A549 (cell line): ENCODE data around the gene BABAM2. TPM values are rescaled to one million over a fixed set of nuclear protein-coding genes. Genes with fewer than 3 reads are reported as not detected.
A peak's percentile ranks its signal among the peaks of the same experiment; 100 is the strongest.

ENCODE experiments used
- ATAC-seq, 2 experiments: fragments of 200-7000 bp in 1 of 2; fragments of >200 bp in 1 of 2; cut with Nextera tagmentation in 1 of 2; cut with Tn5 transposase in 1 of 2; 3 replicates each; pipeline versions ENCODE4 v1.8.0 to v1.9.1; 2018 to 2020; ENCODE audit warnings: mild to moderate bottlenecking in 1 of 2, moderate library complexity in 1 of 2
- CTCF ChIA-PET: fragments of 300-600 bp; sonication (Branson Sonifier 250); formaldehyde crosslinking; extraction: SDS; loops from one replicate; lab custom pipeline; 2021; ENCODE audit warnings: antibody characterized with exemption, inconsistent platforms; lab: Yijun Ruan, JAX
- POLR2A ChIA-PET: fragments of 350-600 bp; formaldehyde crosslinking; extraction: SDS; loops from one replicate; lab custom pipeline; 2021; ENCODE audit warnings: antibody characterized with exemption, inconsistent platforms; lab: Yijun Ruan, JAX
- DNase-seq, 2 experiments: peaks; one replicate each; pipeline versions ENCODE4 v3.0.0 to v3.0.0-alpha.2; 2011 to 2016; ENCODE audit warnings: low read depth in 1 of 2, low spot score in 1 of 2
- FAIRE-seq: peaks from 2 replicates; lab custom pipeline; 2011; peaks lifted over from hg19 to GRCh38; lab: Jason Lieb, UNC
- H3K27ac ChIP-seq, 2 experiments: fragments of >200 bp; sonication (Bioruptor Twin); formaldehyde crosslinking; 3 replicates each; pipeline ENCODE4 v1.5.1; 2016 to 2017
- H3K4me1 ChIP-seq: fragments of >200 bp; sonication (Bioruptor Twin); formaldehyde crosslinking; 3 replicates; pipeline ENCODE4 v1.6.1; 2016
- H3K4me2 ChIP-seq: fragments of >200 bp; sonication (Bioruptor Twin); formaldehyde crosslinking; 3 replicates; pipeline ENCODE4 v1.6.1; 2016
- H3K4me3 ChIP-seq: fragments of >200 bp; sonication (Bioruptor Twin); formaldehyde crosslinking; 3 replicates; pipeline ENCODE4 v1.5.1; 2016
- H3K9me3 ChIP-seq: fragments of >200 bp; sonication (Bioruptor Twin); formaldehyde crosslinking; 3 replicates; pipeline ENCODE4 v1.6.1; 2016
- ATOH8 ChIP-seq: fragments of 250-450 bp; sonication (Bioruptor Pico); IDR thresholded peaks from 2 replicates; pipeline ENCODE4 v1.5.0; 2020; ENCODE audit warnings: low read depth, mild to moderate bottlenecking, moderate library complexity
- CHD2 ChIP-seq: fragments of 150-350 bp; IDR thresholded peaks from 2 replicates; pipeline ENCODE4 v1.6.1; 2014; ENCODE audit warnings: low read length; ENCODE audit not compliant: partially characterized antibody
- CHD4 ChIP-seq: fragments of 200-600 bp; sonication (generic); IDR thresholded peaks from 2 replicates; pipeline ENCODE4 v1.6.1; 2016; ENCODE audit warnings: antibody characterized with exemption, mild to moderate bottlenecking, borderline replicate concordance
- EHF ChIP-seq: fragments of 250-450 bp; sonication (Bioruptor Pico); IDR thresholded peaks from 2 replicates; pipeline ENCODE4 v1.5.0; 2020; ENCODE audit warnings: mild to moderate bottlenecking
- EHMT2 ChIP-seq: fragments of 200-600 bp; sonication (generic); IDR thresholded peaks from 2 replicates; pipeline ENCODE4 v1.6.1; 2016; ENCODE audit warnings: antibody characterized with exemption, low read depth, mild to moderate bottlenecking, moderate library complexity
- ELK1 ChIP-seq: fragments of 150-350 bp; IDR thresholded peaks from 2 replicates; pipeline ENCODE4 v1.6.1; 2014; ENCODE audit warnings: low read depth, mild to moderate bottlenecking, low read length
- EP300 ChIP-seq, 2 experiments: fragments of >200 bp; sonication (Bioruptor Twin); formaldehyde crosslinking; IDR thresholded peaks; 2 replicates in 1 of 2; 3 replicates in 1 of 2; pipeline ENCODE4 v1.6.1; 2016 to 2017
- ESRRA ChIP-seq: fragments of 150-350 bp; IDR thresholded peaks from 2 replicates; pipeline ENCODE4 v1.6.1; 2014; ENCODE audit warnings: mild to moderate bottlenecking, low read length, borderline replicate concordance
- FOSL2 ChIP-seq, 2 experiments: fragments of 450-650 bp in 1 of 2; fragments of >200 bp in 1 of 2; sonication (Bioruptor Twin) in 1 of 2; formaldehyde crosslinking; IDR thresholded peaks; 2 replicates each; pipeline versions ENCODE4 v1.5.0 to v1.6.1; 2016 to 2020; ENCODE audit warnings: mild to moderate bottlenecking in 1 of 2, moderate library complexity in 1 of 2
- GATA3 ChIP-seq: IDR thresholded peaks from 2 replicates; pipeline ENCODE4 v1.6.1; 2012; ENCODE audit warnings: borderline replicate concordance
- HES2 ChIP-seq: fragments of >200 bp; sonication (Bioruptor Twin); formaldehyde crosslinking; IDR thresholded peaks from 2 replicates; pipeline ENCODE4 v1.6.1; 2016
- HMGXB4 ChIP-seq: fragments of 250-450 bp; sonication (Bioruptor Pico); IDR thresholded peaks from 2 replicates; pipeline ENCODE4 v1.5.0; 2021; ENCODE audit warnings: mild to moderate bottlenecking, moderate library complexity, borderline replicate concordance
- MAFK ChIP-seq: fragments of 450-650 bp; IDR thresholded peaks from 2 replicates; pipeline ENCODE4 v1.6.1; 2014; ENCODE audit not compliant: partially characterized antibody
- MYC ChIP-seq: IDR thresholded peaks from 2 replicates; pipeline ENCODE4 v1.6.1; 2012; ENCODE audit warnings: mild to moderate bottlenecking, inconsistent platforms, low read length, improper control_type of control experiment, borderline replicate concordance
- NR3C1 ChIP-seq: fragments of >200 bp; sonication (Bioruptor Twin); formaldehyde crosslinking; IDR thresholded peaks from 3 replicates; pipeline ENCODE4 v1.6.1; 2017
- PHF8 ChIP-seq: fragments of 200-600 bp; sonication (generic); IDR thresholded peaks from 2 replicates; pipeline ENCODE4 v1.6.1; 2016; ENCODE audit warnings: low read depth, mild to moderate bottlenecking, antibody characterized with exemption, moderate library complexity, borderline replicate concordance
- POLR2AphosphoS2 ChIP-seq: conservative IDR thresholded peaks from 2 replicates; pipeline ENCODE4 v1.6.1; 2012; ENCODE audit warnings: low read length, improper control_type of control experiment, inconsistent platforms
- SMC3 ChIP-seq: fragments of >200 bp; sonication (Bioruptor Twin); formaldehyde crosslinking; IDR thresholded peaks from 3 replicates; pipeline ENCODE4 v1.6.1; 2018; ENCODE audit warnings: inconsistent platforms
- SREBF2 ChIP-seq: fragments of 450-650 bp; IDR thresholded peaks from 2 replicates; pipeline ENCODE4 v1.6.1; 2014; ENCODE audit warnings: mild to moderate bottlenecking, moderate library complexity
- TFCP2L1 ChIP-seq: fragments of 250-450 bp; sonication (Bioruptor Pico); IDR thresholded peaks from 2 replicates; pipeline ENCODE4 v1.5.0; 2021; ENCODE audit warnings: mild to moderate bottlenecking
- ZNF302 ChIP-seq: fragments of 250-450 bp; sonication (Bioruptor Pico); IDR thresholded peaks from 2 replicates; pipeline ENCODE4 v1.9.0; 2021; ENCODE audit warnings: inconsistent platforms, mild to moderate bottlenecking, moderate library complexity
- ZSCAN20 ChIP-seq: fragments of 250-450 bp; sonication (Bioruptor Pico); IDR thresholded peaks from 2 replicates; pipeline ENCODE4 v1.8.0; 2022; ENCODE audit warnings: mild to moderate bottlenecking, moderate library complexity
- WGBS: methylation state at CpG from one replicate; pipeline ENCODE4 v1.1.6; 2017; ENCODE audit errors: missing lambda C conversion rate; 5-methylcytosine and 5-hydroxymethylcytosine counted together
- polyA plus RNA-seq, 4 experiments: library from polyadenylated mRNA; depleted of rRNA in 3 of 4; stranded (reverse); fragments of >200 nt; fragmentation: RNase III in 1 of 4; extraction: RNeasy Plus Mini Kit Qiagen cat#74134 plus additional on column Dnase treatment in 1 of 4; gene quantifications; 2 replicates in 3 of 4; 3 replicates in 1 of 4; pipeline ENCODE4 v1.2.3, GENCODE V29; 2011 to 2017

Gene BABAM2
- polyA plus RNA-seq, 2 of the 4 experiments (the other 2 are of a cell fraction) = 53.7 to 78.4 TPM

- Histone ChIP-seq H3K27ac (peak overlapping the region; percentile 94 to 97), H3K4me1 (peaks cover 72% of the 10 kb centered on the region), H3K9me3 (no peaks in the 10 kb centered on the region), H3K4me2 (peak overlapping the region; percentile 82), H3K4me3 (no peak overlapping the region)
- CTCF ChIA-PET = interaction anchor here (0.6 to 1.2 kb wide), 5 partner anchors 14 to 1022 kb away, joined by 3 to 4 read pairs (median 3); no protein-coding TSS in a partner anchor
- DNase-seq = no peak
- TF ChIP-seq TFCP2L1 (no peak), CHD4 (no peak), ESRRA (no peak), CHD2 (no peak), HMGXB4 (CRISPR knock-in tag) (no peak), NR3C1 (no peak), PHF8 (no peak), POLR2AphosphoS2 (no peak), ZSCAN20 (CRISPR knock-in tag) (no peak), ATOH8 (CRISPR knock-in tag) (no peak), SREBF2 (no peak), EHMT2 (no peak)
- 91% methylated on average over 3 of the region's 3 CpGs for WGBS
- no peak for FAIRE-seq
- ATAC-seq = no peak
- POLR2A ChIA-PET = no interaction called here
These were observed 2.7 kb upstream of the BABAM2 start for GRCh38 chr2:27887830-27888229.

- H3K9me3 ChIP-seq = no peaks in the 10 kb centered on the region
- FAIRE-seq (no peak), ATAC-seq (no peak), DNase-seq (no peak)
- peak overlapping the region; percentile 94 to 97 for H3K27ac ChIP-seq
- TF ChIP-seq FOSL2 (IDR thresholded peaks at IDR 0.05) (no peak), FOSL2 (CRISPR knock-in tag; IDR thresholded peaks at IDR 0.05) (no peak), MAFK (no peak), SMC3 (no peak), GATA3 (no peak), EP300 (IDR thresholded peaks at IDR 0.05) (no peak), ELK1 (no peak), ZNF302 (CRISPR knock-in tag) (no peak), MYC (no peak), HES2 (no peak), EHF (CRISPR knock-in tag) (no peak), SREBF2 (no peak)
- H3K4me1 ChIP-seq = peaks cover 72% of the 10 kb centered on the region
- ChIA-PET CTCF (interaction anchor here (1.4 to 1.7 kb wide), 2 partner anchors 35 to 41 kb away, joined by 3 to 7 read pairs; no protein-coding TSS in a partner anchor), POLR2A (no interaction called here)
- peak overlapping the region; percentile 82 for H3K4me2 ChIP-seq
- 44% methylated on average over 3 of the region's 3 CpGs for WGBS
- H3K4me3 ChIP-seq = peak overlapping the region; percentile 85
These were observed 1.7 kb upstream of the BABAM2 start for GRCh38 chr2:27888790-27889189.
